IMR-90 (cell line): ENCODE measurements around the gene SIK3. TPM values are rescaled to one million over a fixed set of nuclear protein-coding genes. Genes with fewer than 3 reads are reported as not detected.

Experiments
- ATAC-seq: fragments of 200-7000 bp; cut with Tn5 transposase; 2 replicates; pipeline ENCODE4 v1.9.1; 2020; ENCODE audit warnings: low read depth, mild to moderate bottlenecking, moderate library complexity
- BruUV-seq: library from RNA; stranded (reverse); fragments of 400-500 nt; replicated peaks from 2 replicates; lab custom pipeline; 2021; lab: Mats Ljungman, UMichigan
- CTCF ChIA-PET: fragments of 300-600 bp; formaldehyde crosslinking; extraction: SDS; loops from one replicate; lab custom pipeline; 2021; ENCODE audit warnings: antibody characterized with exemption; lab: Yijun Ruan, JAX
- POLR2A ChIA-PET: fragments of 300-600 bp; sonication (Branson Sonifier 250); formaldehyde crosslinking; loops from one replicate; lab custom pipeline; 2022; ENCODE audit warnings: antibody characterized with exemption; ENCODE audit not compliant: unreplicated experiment; lab: Charles Lee
- DNase-seq: peaks from one replicate; pipeline ENCODE4 v3.0.0; 2013
- H2AFZ ChIP-seq: replicated peaks from 2 replicates; pipeline ENCODE3; 2013; ENCODE audit warnings: low read length, mild to moderate bottlenecking; ENCODE audit not compliant: poor library complexity
- H2AK5ac ChIP-seq: 2 replicates; pipeline ENCODE4 v1.6.1; 2013; ENCODE audit warnings: low read depth, low read length, inconsistent platforms
- H2AK9ac ChIP-seq: replicated peaks from 2 replicates; pipeline ENCODE3; 2013; ENCODE audit warnings: mild to moderate bottlenecking, low read depth, low read length, moderate library complexity; ENCODE audit not compliant: poor library complexity
- H2BK120ac ChIP-seq: 2 replicates; pipeline ENCODE4 v1.6.1; 2013; ENCODE audit warnings: low read depth, low read length, inconsistent platforms
- H2BK15ac ChIP-seq: 3 replicates; pipeline ENCODE4 v1.6.1; 2013; ENCODE audit warnings: low read depth, low read length, inconsistent platforms
- H2BK20ac ChIP-seq: 2 replicates; pipeline ENCODE4 v1.6.1; 2013; ENCODE audit warnings: low read depth, mild to moderate bottlenecking, inconsistent platforms, low read length, moderate library complexity
- H2BK5ac ChIP-seq: 2 replicates; pipeline ENCODE4 v1.6.1; 2013; ENCODE audit warnings: mild to moderate bottlenecking, low read depth, low read length, inconsistent platforms; ENCODE audit not compliant: poor library complexity, severe bottlenecking
- H3K14ac ChIP-seq: replicated peaks from 2 replicates; pipeline ENCODE4 v1.6.1; 2013; ENCODE audit warnings: low read depth, low read length, inconsistent platforms
- H3K18ac ChIP-seq: 2 replicates; pipeline ENCODE4 v1.6.1; 2013; ENCODE audit warnings: low read depth, low read length, control low read depth
- H3K23ac ChIP-seq: 2 replicates; pipeline ENCODE4 v1.6.1; 2013; ENCODE audit warnings: low read depth, low read length, inconsistent platforms
- H3K27ac ChIP-seq: 2 replicates; pipeline ENCODE4 v1.5.1; 2013; ENCODE audit warnings: mild to moderate bottlenecking, control low read depth, low read length; ENCODE audit not compliant: insufficient read depth
- H3K27me3 ChIP-seq: 2 replicates; pipeline ENCODE4 v1.6.1; 2013; ENCODE audit warnings: low read length; ENCODE audit not compliant: control insufficient read depth, insufficient read depth
- H3K36me3 ChIP-seq: 2 replicates; pipeline ENCODE4 v1.6.1; 2013; ENCODE audit warnings: low read length, mixed read lengths; ENCODE audit not compliant: control insufficient read depth, insufficient read depth
- H3K4ac ChIP-seq: 2 replicates; pipeline ENCODE4 v1.6.1; 2013; ENCODE audit warnings: low read depth, low read length, inconsistent platforms
- H3K4me1 ChIP-seq: 2 replicates; pipeline ENCODE4 v1.6.1; 2013; ENCODE audit warnings: low read length, mixed read lengths; ENCODE audit not compliant: control insufficient read depth, insufficient read depth
- H3K4me2 ChIP-seq: 2 replicates; pipeline ENCODE4 v1.6.1; 2013; ENCODE audit warnings: low read depth, mild to moderate bottlenecking, control low read depth, low read length, moderate library complexity
- H3K4me3 ChIP-seq: 2 replicates; pipeline ENCODE4 v1.5.1; 2013; ENCODE audit warnings: low read depth, mild to moderate bottlenecking, control low read depth, low read length, moderate library complexity; ENCODE audit not compliant: insufficient read depth
- H3K56ac ChIP-seq: 2 replicates; pipeline ENCODE4 v1.6.1; 2013; ENCODE audit warnings: low read length, inconsistent platforms; ENCODE audit not compliant: insufficient read depth; ENCODE audit errors: extremely low read depth
- H3K79me1 ChIP-seq, 2 experiments: 2 replicates each; pipeline ENCODE4 v1.6.1; 2013; ENCODE audit warnings: low read length in 2 of 2, inconsistent platforms in 1 of 2, low read depth in 1 of 2
- H3K9ac ChIP-seq: 2 replicates; pipeline ENCODE4 v1.6.1; 2013; ENCODE audit warnings: low read depth, low read length, control low read depth
- H3K9me1 ChIP-seq: 2 replicates; pipeline ENCODE4 v1.6.1; 2013; ENCODE audit warnings: low read length, inconsistent platforms; ENCODE audit not compliant: insufficient read depth
- H3K9me3 ChIP-seq: 2 replicates; pipeline ENCODE4 v1.6.1; 2013; ENCODE audit warnings: low read length; ENCODE audit not compliant: control insufficient read depth, insufficient read depth
- H4K20me1 ChIP-seq: 2 replicates; pipeline ENCODE4 v1.6.1; 2013; ENCODE audit warnings: low read length, inconsistent platforms; ENCODE audit not compliant: insufficient read depth
- H4K5ac ChIP-seq: 2 replicates; pipeline ENCODE4 v1.6.1; 2013; ENCODE audit warnings: mild to moderate bottlenecking, low read depth, low read length, control low read depth
- H4K8ac ChIP-seq, 2 experiments: 2 replicates each; pipeline ENCODE4 v1.6.1; 2013; ENCODE audit warnings: low read depth in 2 of 2, low read length in 2 of 2, control low read depth in 1 of 2, inconsistent platforms in 1 of 2
- H4K91ac ChIP-seq: 2 replicates; pipeline ENCODE4 v1.6.1; 2013; ENCODE audit warnings: low read depth, low read length, inconsistent platforms; ENCODE audit not compliant: insufficient read depth
- BHLHE40 ChIP-seq: fragments of 150-350 bp; IDR thresholded peaks from 2 replicates; pipeline ENCODE4 v1.6.1; 2016; ENCODE audit warnings: mild to moderate bottlenecking, low read depth, low read length
- CHD1 ChIP-seq: IDR thresholded peaks from 2 replicates; pipeline ENCODE4 v1.6.1; 2012; ENCODE audit warnings: low read depth, low read length, improper control_type of control experiment
- FOS ChIP-seq: fragments of 150-350 bp; IDR thresholded peaks from 2 replicates; pipeline ENCODE4 v1.6.1; 2016; ENCODE audit warnings: low read depth, low read length
- MAFK ChIP-seq: IDR thresholded peaks from 2 replicates; pipeline ENCODE4 v1.6.1; 2012; ENCODE audit warnings: low read depth, low read length, improper control_type of control experiment
- MXI1 ChIP-seq: IDR thresholded peaks from 2 replicates; pipeline ENCODE4 v1.6.1; 2012; ENCODE audit warnings: low read depth, mild to moderate bottlenecking, low read length, moderate library complexity, borderline replicate concordance
- RAD21 ChIP-seq: IDR thresholded peaks from 2 replicates; pipeline ENCODE4 v1.6.1; 2012; ENCODE audit warnings: low read length, improper control_type of control experiment
- RCOR1 ChIP-seq: IDR thresholded peaks from 2 replicates; pipeline ENCODE4 v1.6.1; 2012; ENCODE audit warnings: mild to moderate bottlenecking, low read length, improper control_type of control experiment; ENCODE audit not compliant: insufficient replicate concordance
- SMC3 ChIP-seq: fragments of 150-350 bp; IDR thresholded peaks from 2 replicates; pipeline ENCODE4 v1.6.1; 2016; ENCODE audit warnings: low read depth, mild to moderate bottlenecking, antibody characterized with exemption, low read length, moderate library complexity
- WGBS, 2 experiments: methylation state at CpG; one replicate each; pipeline versions ENCODE4 v1.1.5 to v1.1.7; 2013; ENCODE audit warnings: missing lambda C conversion rate in 2 of 2; ENCODE audit not compliant: insufficient read length in 1 of 2; ENCODE audit errors: extremely low coverage in 2 of 2; 5-methylcytosine and 5-hydroxymethylcytosine counted together
- dilution Hi-C: fragments of 300-500 bp; cut with HindIII; formaldehyde crosslinking; loops from one replicate; pipeline ENCODE4 v1.14.3; 2018; ENCODE audit warnings: low sequenced_read_pairs; ENCODE audit not compliant: unreplicated experiment
- in situ Hi-C: fragments of 300-500 bp; cut with MboI; formaldehyde crosslinking; loops from 3 replicates; pipeline ENCODE4 v1.14.3; 2019; ENCODE audit warnings: low sequenced_read_pairs, inconsistent platforms, mixed read lengths
- intact Hi-C: fragments of 100-400 bp; cut with micrococcal nuclease; formaldehyde crosslinking; loops from 2 replicates; pipeline ENCODE4 v1.10.0; 2022
- polyA plus RNA-seq, 3 experiments: library from polyadenylated mRNA; depleted of rRNA; stranded (reverse); fragments of >200 nt; gene quantifications; 2 replicates each; pipeline ENCODE4 v1.2.3, GENCODE V29; 2012; ENCODE audit warnings: low replicate concordance in 1 of 3
- total RNA-seq: library from RNA; depleted of rRNA; stranded (reverse); fragments of >200 nt; gene quantifications from 2 replicates; pipeline ENCODE4 v1.2.3, GENCODE V29; 2012
- TF ChIP-seq, protein P1 (sequence below): fragments of 150-350 bp; IDR thresholded peaks from 2 replicates; pipeline ENCODE4 v1.6.1; 2017; ENCODE audit warnings: mild to moderate bottlenecking, antibody characterized with exemption, low read length, low read depth

Gene SIK3
- total and polyA plus RNA-seq, 2 of the 4 experiments (the other 2 are of a cell fraction) = 8.2 to 9.1 TPM

DNA sequence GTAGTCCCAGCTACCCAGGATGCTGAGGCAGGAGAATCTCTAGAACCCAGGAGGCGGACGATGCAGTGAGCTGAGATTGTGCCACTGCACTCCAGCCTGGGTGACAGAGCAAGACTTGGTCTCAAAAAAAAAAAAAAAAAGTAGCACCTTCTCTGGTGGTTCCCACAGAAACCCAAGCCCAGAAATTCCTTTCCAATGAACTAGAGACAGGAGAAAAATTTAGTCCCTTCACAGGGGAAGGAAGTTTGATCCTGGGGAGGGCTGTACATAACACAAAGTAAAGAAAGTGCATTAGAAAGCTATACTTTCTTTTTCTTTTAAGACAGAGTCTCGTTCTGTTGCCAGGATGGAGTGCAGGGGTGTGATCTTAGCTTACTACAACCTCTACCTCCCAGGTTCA is 235.3 kb downstream of the SIK3 start:
- H3K56ac ChIP-seq = no peak overlapping the region
- no peak overlapping the region for H3K18ac ChIP-seq
- no peak overlapping the region for H3K14ac ChIP-seq
- no peak overlapping the region for H3K9ac ChIP-seq
- no peak overlapping the region for H2BK5ac ChIP-seq
- no TSS peak for BruUV-seq
- H2AK5ac ChIP-seq = no peak overlapping the region
- peak; percentile 34 for DNase-seq
- no peak overlapping the region for H3K27ac ChIP-seq
- no peak overlapping the region for H2AK9ac ChIP-seq
- H2BK20ac ChIP-seq = no peak overlapping the region
- in situ Hi-C loops (no loop called here), dilution Hi-C loops (no loop called here), intact Hi-C loops (no loop called here)
- H3K27me3 ChIP-seq = no peaks in the 10 kb centered on the region
- H2BK120ac ChIP-seq = no peak overlapping the region
- no peak overlapping the region for H3K23ac ChIP-seq
- no peak overlapping the region; the same call in 1 of the 2 replicates for H3K4me2 ChIP-seq
- peaks cover 43% of the 10 kb centered on the region for H3K36me3 ChIP-seq
- H4K91ac ChIP-seq = no peak overlapping the region
- no peak overlapping the region for H2BK15ac ChIP-seq
- H3K9me3 ChIP-seq = no peaks in the 10 kb centered on the region
- H3K4me3 ChIP-seq = no peak overlapping the region
- no peaks in the 10 kb centered on the region for H4K20me1 ChIP-seq
- 93% methylated on average over 2 of the region's 3 CpGs; no CpG with 5 or more reads in 1 of the 2 experiments for WGBS, 2 experiments
- no peak; the same call in 1 of the 2 replicates for ATAC-seq
- no peak overlapping the region for H2AFZ ChIP-seq
- CTCF ChIA-PET = interaction anchor here (1.4 to 1.7 kb wide), 2 partner anchors 17 to 72 kb away, joined by 4 to 5 read pairs; partner anchors contain the start of gene APOA5
- H4K5ac ChIP-seq = no peak overlapping the region
- H3K4ac ChIP-seq = no peak overlapping the region
- H3K9me1 ChIP-seq = peaks cover 14% of the 10 kb centered on the region
- TF ChIP-seq RAD21 (no peak), MAFK (no peak), FOS (no peak), MXI1 (no peak), RCOR1 (no peak), SMC3 (no peak), CHD1 (no peak), BHLHE40 (no peak)
- TF ChIP-seq, protein P1, sequence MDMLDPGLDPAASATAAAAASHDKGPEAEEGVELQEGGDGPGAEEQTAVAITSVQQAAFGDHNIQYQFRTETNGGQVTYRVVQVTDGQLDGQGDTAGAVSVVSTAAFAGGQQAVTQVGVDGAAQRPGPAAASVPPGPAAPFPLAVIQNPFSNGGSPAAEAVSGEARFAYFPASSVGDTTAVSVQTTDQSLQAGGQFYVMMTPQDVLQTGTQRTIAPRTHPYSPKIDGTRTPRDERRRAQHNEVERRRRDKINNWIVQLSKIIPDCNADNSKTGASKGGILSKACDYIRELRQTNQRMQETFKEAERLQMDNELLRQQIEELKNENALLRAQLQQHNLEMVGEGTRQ = no peak
- POLR2A ChIA-PET = no interaction called here
- peaks cover 14% of the 10 kb centered on the region for H3K4me1 ChIP-seq
- no peak overlapping the region for H4K8ac ChIP-seq
- H3K79me1 ChIP-seq = no peaks in the 10 kb centered on the region
